22Rv1 (cell line): ENCODE results near the gene BMP2K.
A peak's percentile ranks its signal among the peaks of the same experiment; 100 is the strongest.

Experiments
- H3K27ac ChIP-seq: fragments of 450-650 bp; 2 replicates; pipeline ENCODE4 v1.5.1; 2017
- CTCF ChIP-seq: fragments of 450-650 bp; IDR thresholded peaks from 2 replicates; pipeline ENCODE4 v1.5.1; 2017; ENCODE audit warnings: mild to moderate bottlenecking
- ZFX ChIP-seq: fragments of 450-650 bp; IDR thresholded peaks from 2 replicates; pipeline ENCODE4 v1.6.1; 2017; ENCODE audit warnings: antibody characterized with exemption, borderline replicate concordance

The BMP2K gene

DNA sequence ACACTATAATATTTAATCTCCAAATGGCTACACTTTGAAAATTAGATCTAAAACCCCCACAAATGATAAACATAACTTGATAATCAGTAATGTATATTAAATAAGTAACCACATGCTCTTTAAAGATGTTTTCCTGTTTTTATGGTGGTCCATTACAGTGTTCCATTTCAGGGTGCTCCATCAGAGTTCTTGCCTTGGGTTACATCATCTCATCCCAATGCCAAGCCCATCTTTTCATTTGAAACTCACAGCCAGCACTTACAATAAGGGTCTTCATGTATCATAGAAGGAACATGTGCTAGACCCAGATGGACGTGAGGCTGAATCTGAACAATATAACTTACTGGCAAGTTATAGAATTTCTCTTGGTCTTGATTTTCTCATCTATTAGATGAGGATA is 173.6 kb downstream of the BMP2K start:
- TF ChIP-seq ZFX: no peak
- no peak for TF ChIP-seq CTCF
- H3K27ac ChIP-seq: no peak overlapping the region

GRCh38 chr4:78951862-78952472 is 175.8 kb downstream of the BMP2K start:
- TF ChIP-seq CTCF (peak; percentile 84), ZFX (no peak)
- H3K27ac ChIP-seq: no peak overlapping the region

DNA sequence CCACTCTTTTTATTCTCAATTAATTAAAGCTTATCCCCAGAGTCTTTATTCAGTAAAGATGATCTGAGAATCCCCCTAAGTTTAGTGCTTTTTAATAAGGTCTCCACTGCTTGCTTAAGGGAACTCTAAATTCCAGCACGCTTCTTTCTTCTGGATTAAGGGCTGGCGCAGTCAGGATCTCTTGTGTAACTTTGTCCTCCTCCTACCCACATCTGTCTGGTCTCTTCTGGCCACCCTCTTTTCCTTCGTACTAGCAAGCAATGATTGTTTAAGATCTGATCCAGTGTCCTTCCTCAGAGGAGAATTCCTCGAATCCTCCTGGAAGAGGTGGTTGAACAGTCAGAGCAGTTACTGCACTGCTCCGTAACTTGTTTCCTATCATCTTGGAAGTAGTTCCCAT is 177.1 kb downstream of the BMP2K start:
- TF ChIP-seq CTCF (no peak), ZFX (no peak)
- no peak overlapping the region for H3K27ac ChIP-seq

DNA sequence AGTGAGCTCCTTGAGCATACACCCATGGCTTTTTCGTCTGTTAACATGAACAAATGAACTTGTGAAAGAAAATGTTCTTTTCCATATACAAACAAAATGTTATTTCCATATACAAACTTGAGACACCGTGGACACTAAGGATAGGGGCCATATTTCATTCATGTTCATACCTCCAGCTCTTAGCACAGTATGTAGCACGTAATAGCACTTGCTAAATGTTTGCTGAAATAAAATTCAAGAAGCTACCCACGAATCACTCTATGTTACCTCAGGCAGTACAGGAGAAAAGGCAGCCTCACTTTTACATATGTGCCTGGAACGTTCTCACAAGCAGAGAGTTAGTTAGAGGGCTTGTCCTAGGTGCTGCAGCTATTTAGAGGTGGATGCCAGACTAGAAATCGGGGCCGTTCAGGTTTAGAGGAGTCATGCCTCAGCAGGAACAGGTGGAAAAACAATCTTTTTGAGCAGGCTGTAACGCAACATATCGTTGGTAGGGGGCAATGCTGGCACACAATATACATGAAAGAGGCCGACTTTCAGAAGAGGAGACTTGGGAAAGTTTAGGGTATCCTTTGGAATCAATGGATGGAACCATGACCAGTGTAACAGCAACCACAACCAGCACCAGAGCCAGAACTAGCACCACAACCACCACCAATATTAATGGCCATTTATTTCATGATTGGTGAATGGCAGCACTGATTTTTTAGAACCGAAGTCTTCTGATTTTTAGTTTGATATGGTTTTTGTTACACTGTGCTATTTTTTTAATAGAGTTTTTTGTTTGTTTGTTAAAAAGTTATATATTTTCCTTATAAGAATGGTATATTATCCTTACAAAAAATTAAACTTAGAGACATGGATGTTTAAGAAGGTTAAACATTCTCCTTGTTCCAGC is 177.9 kb downstream of the BMP2K start:
- no peak for TF ChIP-seq ZFX
- peak; percentile 68 for TF ChIP-seq CTCF
- no peak overlapping the region for H3K27ac ChIP-seq

DNA sequence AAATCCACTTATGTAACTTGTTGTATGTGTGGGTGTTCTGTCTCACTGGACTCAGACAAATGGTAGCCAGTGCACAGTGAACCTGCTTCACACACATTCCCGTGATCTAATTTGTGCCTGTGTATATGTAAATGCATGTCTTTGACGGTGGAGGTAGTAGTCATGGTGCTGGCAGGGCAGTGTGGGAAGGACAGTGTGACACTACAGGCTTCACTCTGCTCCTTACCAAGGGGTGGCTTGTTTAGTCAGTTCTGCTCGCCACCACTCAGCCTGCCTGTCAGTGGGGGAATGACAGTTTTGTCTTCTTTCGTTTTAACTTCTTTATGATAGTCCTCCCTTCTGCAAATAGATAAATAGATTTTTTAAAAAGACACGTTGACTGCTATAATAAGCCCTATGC is 180.8 kb downstream of the BMP2K start:
- no peak overlapping the region for H3K27ac ChIP-seq
- no peak for TF ChIP-seq CTCF

DNA sequence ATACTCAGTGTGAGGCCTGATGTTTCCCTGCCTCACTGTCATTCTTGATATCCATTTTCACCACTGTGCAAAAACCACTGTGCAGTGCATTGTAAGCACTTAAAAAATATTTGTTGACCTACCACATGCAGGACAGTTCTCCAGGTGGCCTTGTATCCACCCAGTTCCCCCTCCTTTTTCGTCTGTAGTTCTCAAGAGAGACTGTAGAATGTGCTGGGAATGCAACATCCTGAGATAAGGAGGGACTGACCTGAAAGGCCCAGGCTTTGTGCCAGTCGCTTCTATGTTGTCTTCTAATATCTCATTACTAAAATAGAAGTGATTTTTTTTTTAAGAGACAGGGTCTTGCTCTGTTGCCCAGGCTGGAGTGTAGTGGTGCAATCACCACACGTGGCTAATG is 184.8 kb downstream of the BMP2K start:
- H3K27ac ChIP-seq: no peak overlapping the region
- TF ChIP-seq ZFX (no peak), CTCF (no peak)
